ACC112 (cell line): ENCODE measurements around the gene PRKCQ.

ENCODE experiments used
- H2AFZ ChIP-seq: fragments of 200-600 bp; sonication (generic); one replicate; pipeline ENCODE4 v1.6.0; 2017; ENCODE audit warnings: antibody characterized with exemption, low read length; ENCODE audit not compliant: unreplicated experiment
- H3K27ac ChIP-seq: fragments of 200-600 bp; sonication (generic); 2 replicates; pipeline ENCODE4 v1.5.1; 2014; ENCODE audit warnings: low read depth, mild to moderate bottlenecking, antibody characterized with exemption, low read length, moderate library complexity
- H3K27me3 ChIP-seq: fragments of 200-600 bp; sonication (generic); 2 replicates; pipeline ENCODE4 v1.6.1; 2014; ENCODE audit warnings: mild to moderate bottlenecking, antibody characterized with exemption, low read length, moderate library complexity, mixed read lengths; ENCODE audit not compliant: insufficient read depth
- H3K36me3 ChIP-seq: fragments of 200-600 bp; sonication (generic); 2 replicates; pipeline ENCODE4 v1.6.1; 2016; ENCODE audit warnings: mild to moderate bottlenecking, antibody characterized with exemption, low read length, moderate library complexity, mixed read lengths; ENCODE audit not compliant: insufficient read depth
- H3K4me1 ChIP-seq: fragments of 200-600 bp; sonication (generic); one replicate; pipeline ENCODE4 v1.6.1; 2016; ENCODE audit warnings: low read length, mixed read lengths; ENCODE audit not compliant: insufficient read depth, unreplicated experiment, control insufficient read depth
- H3K4me3 ChIP-seq: fragments of 200-600 bp; sonication (generic); 2 replicates; pipeline ENCODE4 v1.5.1; 2014; ENCODE audit warnings: mild to moderate bottlenecking, low read depth, low read length
- H3K79me2 ChIP-seq: fragments of 200-600 bp; sonication (generic); one replicate; pipeline ENCODE4 v1.6.0; 2016; ENCODE audit warnings: low read length; ENCODE audit not compliant: control insufficient read depth, unreplicated experiment, insufficient read depth

PRKCQ gene

GRCh38 chr10:6579904-6580278 is at the start of gene PRKCQ:
TSS of gene PRKCQ (minus strand) at chr10:6580276. CDS start at chr10:6515135, 65,141 bp downstream.
- H3K4me1 ChIP-seq: no peaks in the 10 kb centered on the region
- H3K79me2 ChIP-seq: no peaks in the 10 kb centered on the region
- H2AFZ ChIP-seq: peak within 1 kb of the TSS; percentile 86
- H3K36me3 ChIP-seq: no peaks in the 10 kb centered on the region
- H3K27ac ChIP-seq: no peak within 1 kb of the TSS
- H3K27me3 ChIP-seq: peaks cover 48% of the 10 kb centered on the region
- H3K4me3 ChIP-seq: peak within 1 kb of the TSS; percentile 85

DNA sequence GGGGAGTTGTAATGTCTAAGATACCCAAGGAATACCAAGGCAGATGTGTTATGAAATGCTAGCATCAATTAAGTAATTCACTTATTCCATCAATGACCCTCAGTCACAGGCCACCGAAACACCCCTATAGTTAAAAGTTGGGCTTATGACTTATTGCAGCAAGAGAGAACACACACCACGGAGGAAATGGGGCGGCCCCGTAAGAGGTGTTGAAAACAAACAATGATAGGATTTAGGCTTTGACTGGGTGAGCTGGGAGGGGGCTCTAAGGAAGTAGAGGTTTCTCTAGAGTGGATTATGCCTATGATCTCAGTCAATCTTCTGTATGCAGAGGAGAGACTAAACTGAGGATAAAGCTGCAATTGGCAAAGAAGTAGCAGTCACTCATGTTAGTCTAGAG is 45.4 kb upstream of the PRKCQ start:
- no peaks in the 10 kb centered on the region for H3K79me2 ChIP-seq
- no peak overlapping the region for H2AFZ ChIP-seq
- H3K4me3 ChIP-seq: no peak overlapping the region
- H3K4me1 ChIP-seq: no peaks in the 10 kb centered on the region
- H3K36me3 ChIP-seq: no peaks in the 10 kb centered on the region
- H3K27me3 ChIP-seq: peaks cover 60% of the 10 kb centered on the region; the same call in 1 of the 2 replicates
- H3K27ac ChIP-seq: no peak overlapping the region

DNA sequence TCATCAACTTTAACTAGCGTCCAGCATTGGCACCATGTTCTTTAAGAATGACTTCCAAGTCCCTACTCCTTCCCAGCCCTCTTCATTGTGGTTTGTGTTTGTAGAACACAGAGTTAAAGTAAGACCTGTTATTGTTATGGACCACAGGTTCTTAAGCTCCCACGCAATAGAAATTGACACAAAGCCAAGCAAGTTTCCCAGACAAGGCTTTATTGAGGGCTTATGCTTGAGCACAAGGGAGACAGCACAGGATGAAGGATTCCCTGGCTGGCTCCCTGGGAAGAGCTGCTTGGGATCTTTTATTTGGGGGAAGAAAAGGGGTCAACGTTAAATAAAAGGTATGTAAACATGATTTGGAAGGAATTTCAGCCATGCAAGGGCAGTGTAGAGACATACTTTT is 44.3 kb upstream of the PRKCQ start:
- Histone ChIP-seq H3K4me1 (no peaks in the 10 kb centered on the region), H2AFZ (no peak overlapping the region), H3K27me3 (peaks cover 69% of the 10 kb centered on the region; the same call in 1 of the 2 replicates), H3K36me3 (no peaks in the 10 kb centered on the region), H3K79me2 (no peaks in the 10 kb centered on the region), H3K4me3 (no peak overlapping the region), H3K27ac (no peak overlapping the region)

DNA sequence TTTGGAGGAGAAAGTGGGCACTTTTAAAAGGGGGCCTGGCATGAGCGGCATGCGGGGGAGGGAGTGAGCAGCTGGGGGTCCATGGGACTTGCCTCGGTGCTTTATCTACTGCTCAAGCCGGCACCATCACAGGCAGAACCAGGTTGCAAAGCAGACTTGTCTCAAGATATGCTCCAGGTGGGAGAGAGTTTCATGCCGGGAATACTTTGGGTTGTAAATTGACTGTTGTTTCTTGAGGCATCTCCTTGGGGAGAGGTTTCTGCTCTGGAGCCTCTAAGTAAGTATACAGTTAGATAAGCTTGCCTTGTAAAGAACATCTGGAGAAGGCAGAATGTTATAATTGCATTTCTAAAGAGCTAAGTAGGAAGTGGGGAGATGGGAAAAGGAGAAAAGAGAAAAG is 42.8 kb upstream of the PRKCQ start:
- Histone ChIP-seq H2AFZ (no peak overlapping the region), H3K27me3 (peaks cover 69% of the 10 kb centered on the region; the same call in 1 of the 2 replicates), H3K79me2 (no peaks in the 10 kb centered on the region), H3K27ac (no peak overlapping the region), H3K36me3 (no peaks in the 10 kb centered on the region), H3K4me1 (no peaks in the 10 kb centered on the region), H3K4me3 (no peak overlapping the region)

- peaks cover 57% of the 10 kb centered on the region; the same call in 1 of the 2 replicates for H3K27me3 ChIP-seq
- no peaks in the 10 kb centered on the region for H3K36me3 ChIP-seq
- H3K27ac ChIP-seq: no peak overlapping the region
- H3K79me2 ChIP-seq: no peaks in the 10 kb centered on the region
- no peak overlapping the region for H3K4me3 ChIP-seq
- H3K4me1 ChIP-seq: no peaks in the 10 kb centered on the region
- no peak overlapping the region for H2AFZ ChIP-seq
Measured at GRCh38 chr10:6621536-6621935, 41.5 kb upstream of the PRKCQ start.

GRCh38 chr10:6619660-6620059 is 39.6 kb upstream of the PRKCQ start:
- Histone ChIP-seq H3K27me3 (peaks cover 48% of the 10 kb centered on the region; the same call in 1 of the 2 replicates), H3K4me1 (no peaks in the 10 kb centered on the region), H3K79me2 (no peaks in the 10 kb centered on the region), H3K27ac (no peak overlapping the region), H2AFZ (no peak overlapping the region), H3K36me3 (no peaks in the 10 kb centered on the region), H3K4me3 (no peak overlapping the region)

- Histone ChIP-seq H3K27me3 (peaks cover 40% of the 10 kb centered on the region; the same call in 1 of the 2 replicates), H2AFZ (no peak overlapping the region), H3K27ac (no peak overlapping the region), H3K36me3 (no peaks in the 10 kb centered on the region), H3K4me1 (no peaks in the 10 kb centered on the region), H3K79me2 (no peaks in the 10 kb centered on the region), H3K4me3 (no peak overlapping the region)
Measured at GRCh38 chr10:6618340-6618739, 38.3 kb upstream of the PRKCQ start.

DNA sequence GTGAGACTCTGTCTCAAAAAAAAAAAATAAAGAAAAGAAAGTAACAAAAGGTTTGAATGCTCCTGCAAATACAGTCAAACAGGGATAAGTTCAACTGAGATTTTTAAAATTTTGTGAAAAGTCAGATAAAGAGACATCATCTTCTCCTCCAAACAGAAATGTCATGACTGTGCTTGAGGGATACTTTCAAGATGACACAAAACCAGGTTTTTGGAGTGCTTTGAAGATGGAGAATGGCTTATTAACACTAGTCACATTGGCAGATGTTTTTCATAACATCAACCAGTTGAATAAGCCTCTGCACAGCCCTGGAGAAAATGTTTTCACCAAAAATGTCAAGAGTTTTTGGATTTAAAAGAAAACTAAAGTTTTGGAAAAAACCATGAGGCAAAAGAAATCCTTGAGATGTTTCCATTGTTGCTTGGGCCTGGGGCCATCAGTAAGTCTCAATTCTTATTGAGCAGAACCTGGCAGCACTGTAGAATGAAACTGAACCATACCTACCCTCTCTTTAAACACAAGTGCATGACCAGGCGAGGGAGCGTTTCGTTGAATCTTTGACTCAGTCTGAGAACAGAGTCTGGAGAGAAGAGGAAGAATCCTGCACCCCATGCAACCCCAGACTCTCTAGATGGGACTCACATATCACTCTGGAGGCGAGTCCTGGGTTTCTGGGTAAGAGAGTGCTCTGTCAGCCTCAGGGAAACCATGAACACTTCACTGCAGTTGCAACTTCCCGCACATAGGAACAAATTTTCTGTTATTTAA is 37.4 kb upstream of the PRKCQ start:
- Histone ChIP-seq H3K79me2 (no peaks in the 10 kb centered on the region), H3K27me3 (peaks cover 42% of the 10 kb centered on the region), H3K4me3 (no peak overlapping the region), H3K27ac (no peak overlapping the region), H3K36me3 (no peaks in the 10 kb centered on the region), H2AFZ (no peak overlapping the region), H3K4me1 (no peaks in the 10 kb centered on the region)

DNA sequence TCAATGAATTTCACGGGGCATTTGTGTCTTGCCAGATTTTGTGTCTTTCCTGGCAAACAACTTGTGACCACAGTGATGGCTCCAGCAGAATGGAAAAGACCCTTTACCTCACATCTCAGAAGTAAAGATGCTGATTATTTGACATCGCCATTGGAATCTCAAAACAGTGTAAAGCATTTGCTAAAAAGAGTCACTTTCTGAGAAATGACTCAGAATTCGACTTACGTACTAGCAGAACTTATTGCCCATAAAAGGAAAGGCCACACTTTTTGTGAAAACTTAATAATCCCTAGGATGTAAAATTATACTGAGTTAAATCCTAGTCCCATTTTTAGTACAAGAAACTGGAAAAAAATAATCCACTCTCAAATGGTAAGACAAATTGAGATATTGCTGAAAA is 35.9 kb upstream of the PRKCQ start:
- no peaks in the 10 kb centered on the region for H3K79me2 ChIP-seq
- H2AFZ ChIP-seq: no peak overlapping the region
- H3K27ac ChIP-seq: no peak overlapping the region
- H3K4me3 ChIP-seq: no peak overlapping the region
- no peaks in the 10 kb centered on the region for H3K36me3 ChIP-seq
- no peaks in the 10 kb centered on the region for H3K4me1 ChIP-seq
- peaks cover 31% of the 10 kb centered on the region for H3K27me3 ChIP-seq

GRCh38 chr10:6612371-6612770 is 32.3 kb upstream of the PRKCQ start:
- no peaks in the 10 kb centered on the region for H3K36me3 ChIP-seq
- H3K4me1 ChIP-seq: no peaks in the 10 kb centered on the region
- peaks cover 18% of the 10 kb centered on the region for H3K27me3 ChIP-seq
- H3K4me3 ChIP-seq: no peak overlapping the region
- no peak overlapping the region for H3K27ac ChIP-seq
- no peaks in the 10 kb centered on the region for H3K79me2 ChIP-seq
- no peak overlapping the region for H2AFZ ChIP-seq

DNA sequence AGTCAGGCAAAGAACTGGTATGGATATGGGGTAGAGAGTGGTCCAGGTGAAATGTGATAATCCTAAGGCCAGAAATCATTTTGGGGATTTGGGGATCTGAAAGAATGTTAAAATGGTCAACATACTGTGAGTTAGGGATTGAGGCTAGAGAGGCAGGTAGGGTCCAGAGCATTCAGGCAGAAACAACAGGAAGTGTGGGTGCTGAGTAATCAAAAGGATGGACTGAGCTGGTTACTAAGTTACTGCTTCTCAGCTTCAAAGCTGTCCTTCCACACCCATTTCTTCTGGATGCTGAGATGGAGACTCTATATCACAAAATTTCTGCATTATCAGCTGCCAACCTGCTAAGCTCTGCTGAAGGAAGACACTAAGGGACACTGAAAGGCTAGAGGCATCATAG is 30.6 kb upstream of the PRKCQ start:
- no peaks in the 10 kb centered on the region for H3K36me3 ChIP-seq
- peaks cover 17% of the 10 kb centered on the region for H3K27me3 ChIP-seq
- H3K4me1 ChIP-seq: no peaks in the 10 kb centered on the region
- H3K79me2 ChIP-seq: no peaks in the 10 kb centered on the region
- H3K27ac ChIP-seq: no peak overlapping the region
- H3K4me3 ChIP-seq: no peak overlapping the region
- H2AFZ ChIP-seq: no peak overlapping the region
